Type B pancreatic cell (in vitro differentiated cells): ENCODE measurements around the gene BEX3. TPM values are rescaled to one million over a fixed set of nuclear protein-coding genes. Genes with fewer than 3 reads are reported as not detected.
"Not testable (repeated sequence)": the region's sequence is repeated elsewhere in the genome, so short reads cannot be mapped to it uniquely, and the experiment has no call there.

Source experiments
- DNase-seq: peaks from one replicate; pipeline ENCODE4 v3.0.0; 2021; ENCODE audit warnings: mixed read lengths; ENCODE audit not compliant: unreplicated experiment; ENCODE audit errors: extremely low spot score
- H3K27ac Mint-ChIP-seq: 2 replicates; pipeline ENCODE4 v1.8.0; 2021; ENCODE audit warnings: mild to moderate bottlenecking, mixed read lengths
- H3K27me3 Mint-ChIP-seq: 2 replicates; pipeline ENCODE4 v1.8.0; 2021; ENCODE audit warnings: mixed read lengths
- H3K36me3 Mint-ChIP-seq: 2 replicates; pipeline ENCODE4 v1.8.0; 2021; ENCODE audit warnings: mixed read lengths
- H3K4me1 Mint-ChIP-seq: one replicate; pipeline ENCODE4 v1.8.0; 2021; ENCODE audit warnings: mixed read lengths; ENCODE audit not compliant: unreplicated experiment
- H3K4me3 Mint-ChIP-seq: 2 replicates; pipeline ENCODE4 v1.8.0; 2021; ENCODE audit warnings: mild to moderate bottlenecking, mixed read lengths
- H3K9me3 Mint-ChIP-seq: 2 replicates; pipeline ENCODE4 v1.8.0; 2021; ENCODE audit warnings: mixed read lengths
- CTCF ChIP-seq: fragments of 200-600 bp; sonication (generic); conservative IDR thresholded peaks from 2 replicates; pipeline ENCODE4 v1.5.0; 2021; ENCODE audit warnings: antibody characterized with exemption, mild to moderate bottlenecking
- total RNA-seq: library from RNA; stranded (reverse); gene quantifications from 2 replicates; pipeline ENCODE4 v1.2.1, GENCODE V29; 2021; ENCODE audit warnings: low replicate concordance

The BEX3 gene
- total RNA-seq, 1 donor from 2014 or later: 251 TPM

DNA sequence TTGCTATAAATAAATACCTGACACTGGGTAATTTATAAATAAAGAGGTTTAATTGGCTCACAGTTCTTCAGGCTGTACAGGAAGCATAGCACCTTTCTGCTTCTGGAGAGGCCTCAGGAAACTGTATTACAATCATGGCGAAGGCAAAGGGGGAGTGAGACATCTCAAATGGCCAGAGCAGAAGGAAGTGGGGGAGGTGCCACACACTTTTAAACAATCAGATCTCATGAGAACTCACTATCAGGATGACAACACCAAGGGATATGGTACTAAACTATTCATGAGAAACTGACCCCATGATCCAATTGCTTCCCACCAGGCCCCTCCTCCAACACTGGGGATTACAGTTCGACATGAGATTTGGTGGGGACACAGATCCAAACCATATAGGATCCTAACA, 31.7 kb upstream of the BEX3 start:
- no peak for DNase-seq
- Mint-ChIP-seq H3K27ac (no peak overlapping the region), H3K36me3 (no peaks in the 10 kb centered on the region), H3K4me1 (no peaks in the 10 kb centered on the region), H3K9me3 (no peaks in the 10 kb centered on the region), H3K27me3 (peaks cover 6% of the 10 kb centered on the region), H3K4me3 (no peak overlapping the region)
- TF ChIP-seq CTCF: no peak

DNA sequence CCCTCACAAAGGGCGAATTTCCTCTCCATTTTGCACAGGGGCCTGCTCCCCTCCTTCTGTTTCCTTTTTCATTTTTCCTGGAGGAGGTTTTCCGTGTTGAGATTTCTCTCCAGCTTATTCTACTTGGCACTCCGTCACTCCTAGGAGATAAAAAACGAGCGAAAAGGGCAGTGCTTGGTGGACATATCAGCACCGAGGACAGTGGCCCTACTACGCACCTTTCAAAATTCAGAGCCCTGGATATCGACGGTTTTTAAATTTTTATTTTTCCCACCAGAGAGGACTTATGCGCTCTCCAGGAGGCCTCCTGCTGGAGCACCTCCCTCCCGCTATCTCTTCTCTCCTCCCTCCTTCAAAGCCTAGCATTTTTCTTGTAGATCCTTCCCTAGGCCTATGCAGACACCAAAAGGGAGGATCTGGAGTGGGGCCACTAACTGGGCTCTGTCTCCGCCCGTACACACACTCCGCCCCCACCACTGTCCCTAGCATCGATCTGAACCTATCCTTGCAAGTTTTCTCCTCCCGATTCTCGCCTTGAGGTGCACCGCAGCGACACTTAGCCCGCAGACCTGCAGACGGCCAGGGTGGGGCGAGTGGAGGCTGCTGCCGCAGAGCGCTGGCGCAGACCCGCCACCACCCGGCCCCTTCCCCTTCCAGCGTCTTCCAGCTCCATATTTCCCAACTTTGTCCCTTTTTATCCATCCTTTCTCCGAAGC, 28.5 kb upstream of the BEX3 start:
- no peak for DNase-seq
- Mint-ChIP-seq H3K4me3 (no peak overlapping the region), H3K4me1 (no peaks in the 10 kb centered on the region), H3K27me3 (peaks cover 6% of the 10 kb centered on the region), H3K9me3 (no peaks in the 10 kb centered on the region), H3K36me3 (no peaks in the 10 kb centered on the region), H3K27ac (no peak overlapping the region)
- TF ChIP-seq CTCF: no peak

DNA sequence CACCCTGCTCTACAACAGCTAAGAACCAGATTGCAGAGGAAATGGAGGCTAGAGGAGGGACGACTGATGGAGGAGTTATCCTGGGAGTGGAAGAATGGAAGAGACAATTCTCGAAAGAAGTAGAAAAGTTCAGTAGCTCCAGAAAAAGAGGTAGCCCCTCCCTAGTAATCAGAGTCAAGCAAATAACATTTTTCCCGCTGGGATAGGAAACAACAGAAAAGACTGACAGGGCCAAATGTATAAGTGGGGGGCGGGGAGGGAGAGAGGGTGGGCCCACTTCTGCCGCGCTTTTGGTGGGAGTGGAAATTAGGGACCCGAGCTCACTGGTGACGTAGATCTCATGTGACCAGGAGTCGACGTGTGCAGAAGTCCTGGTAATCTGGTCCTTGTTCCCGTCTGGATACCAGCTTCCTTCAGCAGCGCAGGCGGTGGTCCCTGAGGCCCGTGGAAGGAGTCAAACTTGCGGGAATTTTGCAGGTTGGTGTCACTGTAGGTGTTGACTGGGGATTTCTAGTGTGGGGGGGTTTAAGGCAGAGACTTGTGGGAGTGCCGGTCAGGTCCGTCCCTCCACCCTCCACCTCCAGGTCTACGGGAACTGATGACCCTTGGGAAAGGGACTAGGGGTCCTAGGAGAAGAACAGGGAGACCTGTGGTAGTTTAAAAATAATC, 20.1 kb upstream of the BEX3 start, which contains the start of gene TCEAL9:
TSS of gene TCEAL9 (plus strand) at position 377 of the 669 bp plus-strand sequence. CDS start 1,179 bp downstream, outside the sequence.
- no peak for DNase-seq
- TF ChIP-seq CTCF: no peak
- peaks cover 13% of the 10 kb centered on the region for H3K36me3 Mint-ChIP-seq
- no peaks in the 10 kb centered on the region for H3K9me3 Mint-ChIP-seq
- H3K4me3 Mint-ChIP-seq: peak within 1 kb of the TSS; percentile 98
- no peaks in the 10 kb centered on the region for H3K27me3 Mint-ChIP-seq
- peak within 1 kb of the TSS; percentile 98 for H3K27ac Mint-ChIP-seq
- peaks cover 3% of the 10 kb centered on the region for H3K4me1 Mint-ChIP-seq

DNA sequence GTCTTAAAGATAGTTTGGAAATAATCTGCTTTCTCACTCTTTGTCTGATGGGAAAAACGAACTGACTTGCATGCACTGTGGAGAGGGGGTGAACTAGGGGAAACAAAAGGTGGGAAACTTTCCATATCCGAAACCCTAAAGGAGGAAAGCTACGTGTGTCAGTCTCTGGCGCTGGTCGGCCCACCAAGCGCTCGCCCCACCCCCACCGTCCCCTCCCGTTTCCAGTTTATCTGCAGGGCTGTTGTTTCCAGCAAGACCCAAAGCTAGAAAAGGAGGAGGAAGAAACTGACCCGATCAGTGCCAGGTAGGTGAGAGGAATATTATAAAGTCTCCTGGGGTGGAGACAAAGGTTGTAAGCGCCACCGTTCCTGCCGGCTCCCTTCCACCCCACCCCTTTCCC, 19.5 kb upstream of the BEX3 start:
- Mint-ChIP-seq H3K36me3 (peaks cover 13% of the 10 kb centered on the region), H3K27ac (peak overlapping the region; percentile 98), H3K4me3 (peak overlapping the region; percentile 98), H3K4me1 (peaks cover 3% of the 10 kb centered on the region), H3K9me3 (no peaks in the 10 kb centered on the region), H3K27me3 (no peaks in the 10 kb centered on the region)
- TF ChIP-seq CTCF: no peak
- no peak for DNase-seq

DNA sequence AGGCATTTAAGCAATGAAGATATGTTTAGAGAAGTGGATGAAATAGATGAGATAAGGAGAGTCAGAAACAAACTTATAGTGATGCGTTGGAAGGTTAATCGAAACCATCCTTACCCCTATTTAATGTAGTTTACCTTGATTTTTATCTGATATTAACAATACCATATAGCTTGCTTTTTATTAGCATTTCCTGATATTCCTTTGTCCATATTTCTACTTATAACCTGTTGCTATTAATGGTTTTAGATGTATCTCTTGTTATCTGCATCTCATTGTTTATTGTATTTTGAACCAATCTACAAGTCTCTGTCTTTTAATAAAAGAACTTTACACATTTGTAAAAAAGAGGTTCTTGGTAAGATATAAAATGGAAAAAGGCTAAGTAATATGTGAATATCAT, 18.5 kb upstream of the BEX3 start:
- Mint-ChIP-seq H3K4me3 (peak overlapping the region; percentile 98), H3K27me3 (no peaks in the 10 kb centered on the region), H3K9me3 (no peaks in the 10 kb centered on the region), H3K27ac (no peak overlapping the region), H3K36me3 (peaks cover 13% of the 10 kb centered on the region), H3K4me1 (peaks cover 3% of the 10 kb centered on the region)
- TF ChIP-seq CTCF: no peak
- no peak for DNase-seq

GRCh38 chrX:103359605-103360004, 16.7 kb upstream of the BEX3 start:
- not testable (repeated sequence) for H3K27me3 Mint-ChIP-seq, H3K4me1 Mint-ChIP-seq, H3K9me3 Mint-ChIP-seq, DNase-seq
- H3K36me3 Mint-ChIP-seq: peaks cover 13% of the 10 kb centered on the region
- H3K27ac Mint-ChIP-seq: peak overlapping the region; percentile 9
- peak overlapping the region; percentile 73 for H3K4me3 Mint-ChIP-seq
